Stomach (tissue), 9 donors: Measurements from ENCODE around the gene SLC39A1. TPM values are rescaled to one million over a fixed set of nuclear protein-coding genes. Genes with fewer than 3 reads are reported as not detected.

ENCODE experiments used
- DNase-seq, 2 donors: peaks; one replicate each; pipeline versions ENCODE4 v3.0.0 to v3.0.0-alpha.2; 2013 to 2019
- H3K27ac ChIP-seq, 5 donors: fragments of 200-600 bp in 4 of 5; sonication (generic) in 4 of 5; one replicate each; pipeline ENCODE4 v1.5.1; 2013 to 2019; ENCODE audit warnings: mild to moderate bottlenecking in 1 of 5, moderate library complexity in 1 of 5
- H3K27me3 ChIP-seq, 3 donors: fragments of 200-600 bp; sonication (generic); one replicate each; pipeline ENCODE4 v1.5.1; 2017 to 2019; ENCODE audit warnings: mixed run types in 1 of 3
- H3K36me3 ChIP-seq, 4 donors: fragments of 200-600 bp; sonication (generic); 1 replicate in 3 of 4; 2 replicates in 1 of 4; pipeline ENCODE4 v1.5.1; 2016 to 2019
- H3K4me1 ChIP-seq, 4 donors: fragments of 200-600 bp; sonication (generic); one replicate each; pipeline ENCODE4 v1.5.1; 2016 to 2019
- H3K4me3 ChIP-seq, 4 donors: fragments of 200-600 bp; sonication (generic) in 3 of 4; one replicate each; pipeline ENCODE4 v1.5.1; 2016 to 2019; ENCODE audit warnings: mild to moderate bottlenecking in 1 of 4
- H3K9me3 ChIP-seq, 4 donors: fragments of 200-600 bp; sonication (generic); one replicate each; pipeline ENCODE4 v1.5.1; 2016 to 2019
- CTCF ChIP-seq, 7 experiments: fragments of 450-650 bp in 4 of 7; fragments of 200-600 bp in 3 of 7; sonication (generic) in 3 of 7; IDR thresholded peaks; one replicate each; pipeline ENCODE4 v1.5.1; 2016 to 2019; ENCODE audit warnings: antibody characterized with exemption in 7 of 7, control low read depth in 2 of 7, mild to moderate bottlenecking in 1 of 7
- EP300 ChIP-seq: sonication (generic); formaldehyde crosslinking; IDR thresholded peaks from one replicate; pipeline ENCODE4 v1.6.1; 2017; ENCODE audit warnings: antibody characterized with exemption
- POLR2A ChIP-seq, 4 donors: fragments of 450-650 bp; IDR thresholded peaks; one replicate each; pipeline ENCODE4 v1.6.1; 2016; ENCODE audit warnings: antibody characterized with exemption in 4 of 4, control low read depth in 2 of 4, mild to moderate bottlenecking in 1 of 4, moderate library complexity in 1 of 4
- POLR2AphosphoS5 ChIP-seq, 3 donors: sonication (generic); formaldehyde crosslinking; IDR thresholded peaks; one replicate each; pipeline ENCODE4 v1.6.1; 2016; ENCODE audit warnings: antibody characterized with exemption in 3 of 3
- WGBS, 5 donors: extraction: QIAGEN DNeasy Blood & Tissue Kit in 3 of 5; methylation state at CpG; one replicate each; pipeline versions ENCODE4 v1.1.5 to v1.1.7; 2013 to 2018; 5-methylcytosine and 5-hydroxymethylcytosine counted together
- intact Hi-C: fragments of 100-400 bp; cut with DNase I; formaldehyde crosslinking; loops from one replicate; pipeline ENCODE4 v1.15.1; 2023; ENCODE audit warnings: low total_unique reads
- polyA plus RNA-seq, 3 donors: library from polyadenylated mRNA; stranded (reverse); fragments of 200-250 nt; gene quantifications; one replicate each; pipeline ENCODE4 v1.2.3, GENCODE V29; 2013
- total RNA-seq, 5 donors: library from RNA; depleted of rRNA; stranded (reverse); fragments of >200 nt; gene quantifications; one replicate each; pipeline versions ENCODE4 v1.1.0 to v1.2.3, GENCODE V29; 2014 to 2016
- donor health status: healthy with polysubstance abuse.
- donor health status: Bipolar disorder and iron deficiency.
- donor health status: healthy.

SLC39A1 gene
- total and polyA plus RNA-seq, 8 donors: 6.4 to 80.6 (median 34.9) TPM

DNA sequence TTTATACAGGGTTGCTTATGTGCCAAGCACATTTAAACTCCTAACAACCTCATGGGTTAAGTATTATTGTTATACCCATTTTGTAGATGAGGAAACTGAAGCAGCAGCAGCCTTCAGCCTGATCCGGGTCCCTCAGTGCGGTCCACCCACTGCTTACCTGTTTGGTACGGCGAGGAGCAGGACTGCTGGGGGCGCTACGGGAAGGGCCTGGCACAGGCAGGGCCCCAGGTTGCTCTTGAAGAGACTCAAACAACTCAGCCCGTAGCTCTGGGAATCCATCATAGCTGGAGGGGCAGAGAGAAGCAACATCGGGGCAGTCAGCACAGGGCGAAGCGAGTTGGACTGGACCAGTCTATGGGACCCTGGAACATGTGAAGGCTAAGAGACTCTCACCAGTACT, 26.0 kb downstream of the SLC39A1 start:
- Histone ChIP-seq H3K4me1 (no peaks in the 10 kb centered on the region), H3K36me3 (peaks cover 83 to 100% (median 99%) of the 10 kb centered on the region in 4 donors), H3K27ac (no peak overlapping the region), H3K9me3 (no peaks in the 10 kb centered on the region), H3K27me3 (no peaks in the 10 kb centered on the region), H3K4me3 (no peak overlapping the region)
- 92 to 97% (median 97%) methylated on average over 7 to 10 of the region's 10 CpGs for WGBS, 5 donors
- intact Hi-C loops: no loop called here
- no peak for DNase-seq
- TF ChIP-seq POLR2AphosphoS5 (IDR thresholded peaks at IDR 0.05) (no peak), POLR2A (IDR thresholded peaks at IDR 0.05) (no peak), EP300 (no peak), CTCF (IDR thresholded peaks at IDR 0.05) (no peak)

GRCh38 chr1:153936011-153936802, 27.1 kb downstream of the SLC39A1 start:
- Histone ChIP-seq H3K36me3 (peaks cover 88 to 100% (median 99%) of the 10 kb centered on the region in 4 donors), H3K4me3 (no peak overlapping the region), H3K27ac (no peak overlapping the region), H3K9me3 (no peaks in the 10 kb centered on the region), H3K4me1 (no peaks in the 10 kb centered on the region), H3K27me3 (no peaks in the 10 kb centered on the region)
- DNase-seq: no peak
- no peak for TF ChIP-seq CTCF (IDR thresholded peaks at IDR 0.05)
- no peak for TF ChIP-seq POLR2AphosphoS5 (IDR thresholded peaks at IDR 0.05)
- no peak for TF ChIP-seq POLR2A (IDR thresholded peaks at IDR 0.05)
- no peak for TF ChIP-seq EP300
- intact Hi-C loops: no loop called here
- 94 to 97% (median 95%) methylated on average over 12 of the region's 12 CpGs for WGBS, 5 donors

GRCh38 chr1:153934746-153935145, 28.6 kb downstream of the SLC39A1 start:
- no peak for DNase-seq

GRCh38 chr1:153933955-153934354, 29.4 kb downstream of the SLC39A1 start:
- Histone ChIP-seq H3K4me1 (no peaks in the 10 kb centered on the region), H3K27ac (no peak overlapping the region), H3K36me3 (peaks cover 75 to 100% (median 98%) of the 10 kb centered on the region in 4 donors), H3K4me3 (no peak overlapping the region), H3K27me3 (no peaks in the 10 kb centered on the region), H3K9me3 (no peaks in the 10 kb centered on the region)
- DNase-seq: no peak
- 94 to 97% (median 96%) methylated on average over 11 of the region's 11 CpGs for WGBS, 5 donors
- TF ChIP-seq EP300: no peak
- no peak for TF ChIP-seq POLR2A (IDR thresholded peaks at IDR 0.05)
- no peak for TF ChIP-seq POLR2AphosphoS5 (IDR thresholded peaks at IDR 0.05)
- no peak for TF ChIP-seq CTCF (IDR thresholded peaks at IDR 0.05)
- intact Hi-C loops: no loop called here

More at GRCh38 chr1:153934746-153935145, 28.6 kb downstream of the SLC39A1 start:
- WGBS, 5 donors: 94 to 97% (median 94%) methylated on average over 8 to 9 of the region's 9 CpGs
- no peaks in the 10 kb centered on the region for H3K4me1 ChIP-seq
- no peaks in the 10 kb centered on the region for H3K27me3 ChIP-seq
- H3K27ac ChIP-seq: no peak overlapping the region
- H3K9me3 ChIP-seq: no peaks in the 10 kb centered on the region
- no peak overlapping the region for H3K4me3 ChIP-seq
- TF ChIP-seq POLR2AphosphoS5 (IDR thresholded peaks at IDR 0.05): no peak
- TF ChIP-seq POLR2A (IDR thresholded peaks at IDR 0.05): no peak
- no peak for TF ChIP-seq CTCF (IDR thresholded peaks at IDR 0.05)
- TF ChIP-seq EP300: no peak
- intact Hi-C loops: no loop called here
- H3K36me3 ChIP-seq: peaks cover 81 to 100% (median 99%) of the 10 kb centered on the region in 4 donors
